Astrocyte of the spinal cord (primary cell): Measurements from ENCODE around the gene TAF1C.

Experiments
- DNase-seq: peaks from one replicate; pipeline ENCODE4 v3.0.0; 2011; ENCODE audit warnings: low read depth, low spot score
- H3K4me3 ChIP-seq: 2 replicates; pipeline ENCODE4 v1.5.1; 2011; ENCODE audit warnings: low read depth, mild to moderate bottlenecking, low read length, moderate library complexity
- CTCF ChIP-seq: IDR thresholded peaks from 2 replicates; pipeline ENCODE4 v1.5.1; 2012; ENCODE audit warnings: low read depth, mild to moderate bottlenecking, low read length, inconsistent platforms
- in situ Hi-C: cut with HindIII; loops from 2 replicates; pipeline ENCODE4 v1.10.0; 2017; ENCODE audit warnings: low sequenced_read_pairs

The TAF1C gene

GRCh38 chr16:84229471-84229870 is 42.6 kb upstream of the TAF1C start:
- H3K4me3 ChIP-seq, result no peak overlapping the region
- no peak for TF ChIP-seq CTCF
- DNase-seq, result no peak
- in situ Hi-C loops, result no loop called here

GRCh38 chr16:84228256-84228838 is 41.5 kb upstream of the TAF1C start:
- TF ChIP-seq CTCF, result no peak
- no peak overlapping the region for H3K4me3 ChIP-seq
- peak; percentile 91 for DNase-seq
- in situ Hi-C loops, result no loop called here

- no peak overlapping the region for H3K4me3 ChIP-seq
- DNase-seq, result no peak
- in situ Hi-C loops, result no loop called here
- TF ChIP-seq CTCF, result no peak
These were observed 40.7 kb upstream of the TAF1C start for GRCh38 chr16:84227548-84227947.

- DNase-seq, result peak; percentile 9
- TF ChIP-seq CTCF, result no peak
- H3K4me3 ChIP-seq, result no peak overlapping the region
- in situ Hi-C loops, result no loop called here
These were observed 39.2 kb upstream of the TAF1C start for GRCh38 chr16:84226026-84226425.

GRCh38 chr16:84225571-84225970 is 38.7 kb upstream of the TAF1C start:
- no peak for DNase-seq
- no peak overlapping the region for H3K4me3 ChIP-seq
- TF ChIP-seq CTCF, result no peak
- in situ Hi-C loops, result no loop called here

GRCh38 chr16:84225126-84225525 is 38.3 kb upstream of the TAF1C start:
- DNase-seq, result no peak
- TF ChIP-seq CTCF, result no peak
- no peak overlapping the region for H3K4me3 ChIP-seq
- in situ Hi-C loops, result no loop called here

GRCh38 chr16:84224554-84224953 is 37.7 kb upstream of the TAF1C start:
- TF ChIP-seq CTCF, result no peak
- DNase-seq, result no peak
- in situ Hi-C loops, result no loop called here
- H3K4me3 ChIP-seq, result no peak overlapping the region
